Measurements from ENCODE around the gene AUTS2. TPM values are rescaled to one million over a fixed set of nuclear protein-coding genes. Genes with fewer than 3 reads are reported as not detected.

Gene AUTS2
- polyA plus RNA-seq (ENCODE audit: insufficient read length) = 80.7 TPM

DNA sequence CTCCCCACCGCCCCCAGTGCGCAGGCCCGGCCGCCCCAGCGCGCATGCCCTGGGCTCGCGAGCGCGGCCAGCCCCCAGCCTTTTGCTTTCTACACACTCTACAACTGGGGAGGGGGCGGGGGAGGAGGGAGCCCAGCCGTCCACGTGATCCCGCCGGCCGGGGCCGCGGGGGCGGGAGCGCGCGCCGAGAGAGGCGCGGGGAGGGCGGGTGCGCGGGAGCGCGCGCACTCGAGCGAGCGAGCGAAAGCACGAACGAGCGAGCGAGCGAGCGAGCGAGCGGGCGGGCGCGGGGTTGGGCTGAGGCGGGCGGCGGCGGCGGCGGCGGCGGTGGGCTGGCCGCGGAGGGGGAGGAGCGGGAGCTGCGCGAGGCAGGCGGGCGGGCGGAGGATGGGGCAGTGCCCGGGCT, at the start of gene AUTS2:
Gene AUTS2 (plus strand): TSS at position 395 of the 406 bp plus-strand sequence. CDS start 1,179 bp downstream, outside the sequence.
- peak; percentile 91 for DNase-seq (ENCODE audit: low read depth)

DNA sequence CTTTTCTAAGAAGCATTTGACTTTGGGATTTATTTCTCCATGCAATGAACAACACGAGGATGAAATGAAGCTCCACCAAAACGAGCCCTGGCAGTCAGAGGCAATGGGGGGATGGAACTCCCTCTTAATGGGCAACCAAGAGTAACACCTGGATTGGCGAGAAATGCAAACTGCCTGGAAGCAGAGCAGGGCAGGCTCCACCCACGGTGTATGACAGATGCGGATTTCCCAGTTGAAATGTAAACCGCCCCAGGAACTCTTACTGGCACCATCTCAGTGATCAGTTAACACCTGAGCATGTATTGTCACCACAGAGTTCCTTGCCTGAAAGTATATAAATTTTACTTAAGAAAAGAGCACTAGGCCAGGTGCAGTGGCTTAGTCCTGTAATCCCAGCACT, 47.3 kb upstream of the AUTS2 start:
- no peak for DNase-seq (ENCODE audit: low read depth)

DNA sequence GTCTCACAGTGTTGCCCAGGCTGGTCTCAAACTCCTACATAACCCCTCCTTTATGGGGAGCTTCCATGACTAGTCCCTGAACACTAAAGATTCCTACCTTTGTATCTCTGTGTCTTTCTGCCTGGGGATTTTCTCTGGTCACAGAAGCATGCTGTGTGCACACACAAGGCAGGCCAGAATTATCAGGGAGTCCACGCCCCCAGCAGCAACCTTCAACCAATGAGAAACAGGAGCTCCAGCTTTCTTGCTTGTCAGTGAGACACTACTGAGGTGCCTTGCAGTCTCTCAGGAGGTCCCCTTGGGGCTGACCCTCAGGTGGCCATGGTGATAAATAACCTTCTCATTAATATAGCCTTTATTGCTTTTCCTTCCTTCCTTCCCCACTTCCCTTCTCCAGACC, 45.1 kb upstream of the AUTS2 start:
- DNase-seq (ENCODE audit: low read depth) = no peak

DNA sequence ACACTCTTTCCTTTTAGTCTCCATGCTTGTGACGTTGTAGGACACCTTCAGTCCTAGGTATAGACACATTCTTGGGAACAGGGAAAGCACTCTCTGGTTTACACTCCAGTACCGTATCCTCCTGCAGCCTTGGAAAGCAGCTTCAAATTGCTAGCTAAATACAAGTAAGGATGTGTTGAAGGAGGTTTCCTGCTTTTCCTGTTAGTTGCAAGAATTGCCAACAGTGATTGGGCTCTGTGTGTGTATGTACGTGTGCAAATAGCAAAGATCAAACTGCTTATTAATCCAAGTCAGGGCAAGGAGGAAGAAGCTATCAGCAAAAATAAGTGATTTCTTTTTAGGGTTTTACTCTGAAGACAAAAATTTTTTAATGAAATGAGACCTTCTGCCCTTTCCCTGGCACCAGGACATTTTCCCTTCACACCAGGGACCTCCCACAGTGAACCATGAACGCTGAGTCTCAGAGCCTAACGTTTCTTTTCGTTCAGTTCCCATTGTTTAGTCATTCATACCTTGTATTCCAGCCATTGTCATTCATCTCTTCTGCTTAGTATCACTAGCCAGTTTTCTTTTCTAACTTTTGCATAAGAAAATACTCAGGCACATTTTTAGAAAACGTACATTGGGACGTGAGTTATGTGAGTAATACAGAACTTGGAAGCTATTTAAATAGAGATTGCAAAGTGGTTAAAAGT, 36.9 kb upstream of the AUTS2 start:
- no peak for DNase-seq (ENCODE audit: low read depth)

DNA sequence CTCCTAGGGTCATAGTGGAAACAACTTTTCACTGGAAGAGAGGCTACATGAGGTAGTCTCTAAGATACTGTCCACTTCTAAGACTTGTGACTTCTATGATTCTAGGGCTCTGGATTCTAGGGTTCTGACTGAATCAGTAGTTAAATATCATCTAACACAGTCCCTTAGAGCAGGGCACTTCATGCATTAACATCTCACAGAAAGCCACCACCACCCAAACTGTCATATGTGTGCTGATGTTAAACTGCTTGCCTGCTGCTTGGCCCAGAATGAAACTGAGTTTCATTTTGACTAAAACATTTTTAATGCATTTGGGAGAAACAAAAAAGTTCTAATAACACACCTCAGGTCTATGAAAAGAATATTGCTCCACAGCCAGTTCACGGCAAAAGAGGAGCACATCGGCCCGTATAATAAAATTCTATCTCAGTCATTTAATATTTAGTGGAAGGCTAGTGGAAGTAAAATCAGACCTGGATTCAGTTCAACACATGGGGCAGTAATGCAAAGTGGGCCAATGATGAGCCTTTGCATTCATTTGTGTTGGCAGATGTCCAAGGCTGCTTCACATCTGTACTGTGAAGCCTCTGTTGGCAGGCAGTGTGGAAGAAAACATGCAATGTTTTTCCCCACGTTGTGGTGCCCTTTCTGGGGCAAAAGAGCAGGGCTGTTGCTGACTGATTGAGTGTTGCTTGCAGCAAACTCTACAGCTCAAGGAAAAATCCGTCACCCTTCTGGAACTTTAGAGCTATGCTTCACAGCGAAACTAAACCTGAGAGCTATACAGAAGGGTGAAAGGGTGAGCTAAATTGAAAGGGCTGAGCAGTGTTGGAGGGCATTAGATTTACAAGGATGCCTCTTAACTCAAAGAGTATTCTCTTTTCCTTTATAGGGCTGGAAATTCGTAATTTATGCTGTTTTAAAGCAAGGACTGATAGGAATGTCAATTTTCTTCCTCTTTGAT, 33.5 kb upstream of the AUTS2 start:
- peak; percentile 45 for DNase-seq (ENCODE audit: low read depth)

DNA sequence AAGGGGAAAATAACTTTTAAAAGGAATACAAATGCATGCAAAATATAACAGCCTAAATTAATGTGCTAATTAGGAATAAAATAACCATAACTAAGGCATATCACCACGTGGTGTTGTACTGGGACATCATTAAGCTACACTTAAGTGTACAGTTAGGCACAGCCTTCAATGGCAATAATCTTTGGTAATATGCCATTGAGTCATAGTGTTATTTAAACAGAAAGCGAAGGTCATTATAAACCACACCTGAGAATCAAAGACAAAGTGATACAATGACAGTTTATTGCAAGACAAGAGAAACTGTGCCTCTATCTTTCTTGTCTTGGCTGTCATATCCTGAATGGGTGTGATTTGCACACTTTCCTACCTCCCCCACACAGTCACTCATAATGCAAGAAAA, 30.5 kb upstream of the AUTS2 start:
- no peak for DNase-seq (ENCODE audit: low read depth)

DNA sequence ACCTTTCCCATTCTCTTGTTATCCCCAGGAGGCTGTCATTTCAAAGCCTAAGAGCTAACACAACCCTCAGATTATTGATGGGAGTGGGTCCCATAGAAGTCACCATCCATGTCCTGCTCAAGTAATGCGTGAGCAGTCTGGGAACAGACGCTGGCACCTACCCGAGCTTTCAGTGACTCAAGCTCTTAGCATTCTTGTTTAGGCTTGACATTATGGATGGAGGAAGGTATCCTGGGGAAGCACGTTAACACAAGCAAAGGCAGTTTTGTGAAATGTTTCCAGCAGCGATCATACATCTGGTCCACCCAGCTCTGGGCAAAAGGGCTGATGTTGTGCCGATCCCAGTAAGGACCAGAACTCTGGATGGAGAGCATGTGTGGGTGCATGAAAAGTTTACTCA, 30.0 kb upstream of the AUTS2 start:
- no peak for DNase-seq (ENCODE audit: low read depth)

DNA sequence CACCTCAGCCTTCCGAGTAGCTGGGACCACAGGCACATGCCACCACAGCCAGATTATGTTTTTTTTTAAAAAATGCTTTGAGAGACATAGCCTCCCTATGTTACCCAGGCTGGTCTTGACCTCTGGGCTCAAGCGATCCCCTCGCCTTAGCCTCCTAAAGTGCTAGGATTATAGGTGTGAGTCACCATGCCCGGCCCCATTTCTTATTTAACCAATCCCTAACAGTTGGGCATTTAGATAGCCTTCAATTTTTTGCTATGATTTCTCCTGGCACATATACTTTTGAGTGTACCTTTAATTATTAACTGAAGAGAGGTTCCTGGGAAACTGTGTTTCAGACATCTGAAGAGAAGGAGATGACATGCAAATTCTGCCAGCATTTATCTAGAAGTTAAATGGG, 22.6 kb upstream of the AUTS2 start:
- DNase-seq (ENCODE audit: low read depth) = no peak

DNA sequence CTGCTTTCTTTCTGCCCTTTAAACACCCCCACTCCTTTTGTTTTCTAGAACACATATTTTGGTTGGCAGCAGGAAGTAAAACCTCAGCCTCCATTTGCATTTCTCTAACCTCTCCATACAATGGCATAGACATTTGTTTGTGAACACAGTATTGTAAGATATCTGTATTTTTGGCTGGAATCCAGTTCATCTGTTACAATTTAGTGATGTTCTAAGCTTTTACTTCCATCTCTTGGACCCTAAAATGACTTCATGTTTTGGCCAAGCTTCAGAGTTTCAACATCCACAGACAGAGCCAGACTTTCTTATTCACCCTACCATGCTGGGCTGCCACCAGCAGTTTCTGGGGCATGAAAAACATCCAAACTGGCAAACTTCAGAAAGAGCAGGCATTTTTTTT, 21.1 kb upstream of the AUTS2 start:
- DNase-seq (ENCODE audit: low read depth) = no peak

DNA sequence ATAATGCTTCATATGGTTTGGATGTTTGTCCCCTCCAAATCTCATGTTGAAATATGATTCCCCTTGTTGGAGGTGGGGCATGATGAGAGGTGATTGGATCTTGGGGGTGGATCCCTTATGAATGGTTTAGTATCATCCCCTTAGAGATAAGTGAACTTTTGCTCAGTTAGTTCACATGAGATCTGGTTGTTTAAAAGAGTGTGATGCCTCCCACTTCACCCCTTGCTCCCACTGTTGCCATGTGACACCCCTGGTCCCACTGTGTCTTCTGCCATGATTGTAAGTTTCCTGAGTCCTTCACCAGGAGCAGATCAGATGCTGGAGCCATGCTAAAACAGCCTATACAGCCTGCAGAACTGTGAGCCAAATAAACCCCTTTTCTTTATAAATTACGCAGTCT, 13.1 kb upstream of the AUTS2 start:
- DNase-seq (ENCODE audit: low read depth) = no peak

DNA sequence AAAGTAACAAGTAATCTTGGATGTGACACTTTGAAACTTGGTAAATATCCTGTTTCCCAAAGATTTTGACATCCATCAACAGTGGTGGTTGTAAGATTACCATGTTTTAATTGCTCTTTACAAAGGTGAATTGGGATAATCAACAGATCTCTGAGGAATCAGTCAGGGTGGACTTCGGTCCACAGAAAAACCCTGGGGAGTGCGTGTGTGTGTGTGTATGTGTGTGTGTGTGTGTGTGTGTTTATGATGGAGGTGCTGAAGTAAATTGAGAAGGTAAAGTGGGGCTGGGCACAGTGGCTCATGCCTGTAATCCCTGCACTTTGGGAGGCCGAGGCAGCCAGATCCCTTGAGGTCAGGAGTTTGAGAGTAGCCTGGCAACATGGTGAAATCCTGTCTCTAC, 12.0 kb upstream of the AUTS2 start:
- DNase-seq (ENCODE audit: low read depth) = no peak

DNA sequence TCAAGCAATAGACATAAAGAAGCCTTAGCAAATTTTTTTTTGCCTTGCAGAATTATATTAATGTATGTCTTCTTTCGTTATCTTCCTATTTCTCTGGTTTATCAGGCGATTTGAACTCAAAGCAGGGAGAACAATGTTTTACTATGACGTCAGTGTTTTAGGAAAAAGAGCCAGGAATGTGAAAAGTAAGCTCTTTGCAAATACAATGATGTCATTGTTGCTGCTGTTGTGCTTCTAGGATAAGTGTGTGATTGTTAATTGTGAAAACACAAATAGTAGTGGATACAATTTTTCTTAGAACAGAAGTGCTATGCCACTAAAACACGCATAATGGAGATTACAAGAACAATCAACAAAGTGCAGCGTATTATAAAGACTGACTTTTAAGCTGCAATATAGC, 9.5 kb upstream of the AUTS2 start:
- DNase-seq (ENCODE audit: low read depth) = no peak

DNA sequence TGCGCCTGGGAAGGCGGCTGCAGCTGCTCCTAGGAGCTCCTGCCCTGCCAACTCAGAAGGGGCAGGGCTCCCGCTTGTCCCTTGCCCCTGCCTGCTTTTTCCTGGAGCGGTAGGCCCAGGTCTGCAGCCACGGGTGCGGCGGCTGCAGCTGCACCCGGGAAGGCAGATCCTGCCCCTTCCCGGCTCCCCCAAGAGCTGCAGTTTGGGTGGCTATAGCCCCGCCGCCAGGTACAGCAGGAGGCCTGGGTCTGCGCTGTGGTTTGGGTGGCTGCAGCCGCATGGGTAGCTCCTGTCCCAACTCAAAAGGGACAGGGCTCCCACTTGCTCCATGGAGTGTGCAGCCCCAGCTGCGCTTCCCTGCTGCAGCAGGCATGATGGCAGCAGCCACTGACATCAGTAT, 6.5 kb upstream of the AUTS2 start:
- no peak for DNase-seq (ENCODE audit: low read depth)

DNA sequence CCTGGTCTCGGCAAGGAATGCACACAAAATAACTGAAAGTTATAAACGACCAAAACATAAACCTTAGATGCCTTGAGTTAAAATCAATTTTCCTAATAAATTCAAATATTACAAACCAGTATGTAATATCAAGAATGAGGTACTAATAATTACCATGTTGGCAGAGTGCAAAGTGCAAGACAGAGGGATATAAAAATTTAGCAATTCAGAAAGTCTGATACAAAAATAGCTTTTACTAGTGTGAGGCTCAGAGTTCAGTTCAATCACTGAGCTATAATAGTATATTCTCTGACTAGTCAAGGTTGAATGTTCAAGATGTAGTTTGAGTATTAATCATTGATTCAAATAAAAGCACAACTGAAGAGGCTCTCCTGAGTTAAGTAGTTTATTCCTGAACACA, 4.8 kb upstream of the AUTS2 start:
- no peak for DNase-seq (ENCODE audit: low read depth)

DNA sequence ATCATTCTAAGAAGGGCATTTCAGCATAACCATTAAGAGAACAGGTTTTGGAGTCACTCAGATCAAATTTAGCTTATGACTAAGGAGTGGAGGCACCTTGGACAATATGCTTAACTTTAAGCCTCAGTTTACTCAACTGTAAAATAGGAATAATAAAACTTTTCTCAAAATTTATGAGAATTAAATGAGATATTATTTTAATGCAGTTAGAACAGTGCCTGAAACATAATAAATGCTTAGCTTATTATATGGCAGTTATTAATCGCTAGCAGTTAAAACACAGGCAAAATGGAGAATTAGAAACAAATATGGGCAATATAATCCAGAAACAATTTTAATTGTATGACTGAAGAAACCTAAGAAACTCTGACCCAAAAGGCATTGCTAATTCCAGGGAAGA, 2.9 kb upstream of the AUTS2 start:
- DNase-seq (ENCODE audit: low read depth) = no peak

DNA sequence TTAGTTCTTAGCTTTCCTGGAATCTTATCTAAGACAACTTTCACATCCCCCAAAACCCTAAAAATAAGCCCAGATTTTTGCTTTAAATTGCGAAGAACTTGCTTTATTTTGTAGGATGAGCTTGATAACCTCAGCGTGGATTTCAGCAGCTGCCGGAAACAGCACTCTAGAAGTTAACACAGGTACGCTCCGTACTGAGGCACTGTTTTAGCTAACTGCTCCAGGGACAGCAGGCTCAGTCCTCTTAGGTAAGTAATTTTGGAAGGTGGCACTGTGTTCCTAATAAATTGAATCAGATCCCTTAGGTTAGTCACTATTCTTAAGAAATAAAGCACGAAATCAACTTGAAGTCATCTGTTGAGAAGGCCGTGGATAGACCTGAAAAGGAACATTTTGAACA, 2.2 kb upstream of the AUTS2 start:
- DNase-seq (ENCODE audit: low read depth) = no peak

DNA sequence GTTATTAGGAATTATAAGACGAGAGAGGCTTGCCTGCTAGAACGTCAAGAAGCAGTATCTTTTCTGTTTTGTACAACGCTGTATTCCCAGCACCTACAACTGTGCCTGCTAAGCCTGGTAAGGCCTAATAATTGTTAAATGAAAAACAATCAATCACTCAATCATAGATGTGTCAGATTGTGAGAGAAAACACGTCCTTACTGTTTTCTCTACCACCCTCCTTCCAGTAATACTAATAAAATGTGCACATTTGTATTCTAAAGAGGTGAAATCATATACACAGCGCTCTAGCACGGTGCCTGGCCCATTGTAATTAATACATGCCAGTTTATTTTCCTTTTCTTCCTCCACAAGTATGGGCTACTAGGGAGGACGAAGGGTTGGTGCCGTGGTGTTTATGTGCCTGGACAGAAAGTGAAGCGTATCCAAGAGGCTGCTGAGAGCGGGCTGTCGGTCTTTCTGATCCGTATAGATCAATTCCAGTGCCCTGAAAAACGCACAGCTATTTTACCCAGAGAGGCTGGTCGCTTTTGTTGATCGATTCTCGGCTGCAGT, 1.5 kb upstream of the AUTS2 start:
- no peak for DNase-seq (ENCODE audit: low read depth)

DNA sequence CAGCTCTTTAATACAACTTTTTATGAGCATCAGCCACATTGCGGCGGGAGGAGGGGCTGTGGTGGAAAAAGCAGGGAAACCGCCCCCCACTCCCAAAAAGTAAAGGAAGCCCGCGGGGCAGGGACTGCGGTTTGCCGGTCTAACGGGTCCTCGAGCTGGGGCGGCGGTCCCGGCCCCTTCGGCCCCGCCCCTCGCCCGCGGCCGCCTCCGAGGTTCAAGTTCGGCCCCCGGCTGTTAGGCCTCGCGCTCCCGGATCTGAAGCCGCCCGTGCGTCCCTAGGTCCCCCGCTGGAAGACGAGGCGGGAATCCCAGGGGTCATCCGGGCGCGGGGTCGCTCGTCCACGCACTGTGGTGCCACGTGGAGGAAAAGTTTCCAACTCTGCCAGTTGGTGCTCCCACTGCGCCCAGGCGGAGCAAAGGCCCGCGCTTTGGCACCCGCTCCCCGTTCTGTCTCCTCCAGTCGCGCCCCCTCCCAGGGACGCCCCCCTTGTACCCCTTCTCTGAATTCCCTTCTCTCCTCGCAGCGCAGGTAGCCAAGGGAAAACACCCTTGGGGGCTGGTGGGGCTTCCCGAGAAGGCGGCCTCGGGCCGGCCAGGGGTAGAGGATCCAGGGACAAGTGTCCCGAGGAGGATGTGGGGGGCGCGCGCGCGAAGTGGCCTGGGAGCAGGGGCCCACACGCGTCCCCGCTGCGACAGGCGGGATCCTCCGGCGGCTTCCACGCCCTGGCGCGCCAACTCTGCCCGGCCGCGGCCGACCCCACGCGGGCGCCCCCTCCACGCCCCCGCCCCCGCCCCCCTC, 798 bp upstream of the AUTS2 start:
- DNase-seq (ENCODE audit: low read depth) = no peak

DNA sequence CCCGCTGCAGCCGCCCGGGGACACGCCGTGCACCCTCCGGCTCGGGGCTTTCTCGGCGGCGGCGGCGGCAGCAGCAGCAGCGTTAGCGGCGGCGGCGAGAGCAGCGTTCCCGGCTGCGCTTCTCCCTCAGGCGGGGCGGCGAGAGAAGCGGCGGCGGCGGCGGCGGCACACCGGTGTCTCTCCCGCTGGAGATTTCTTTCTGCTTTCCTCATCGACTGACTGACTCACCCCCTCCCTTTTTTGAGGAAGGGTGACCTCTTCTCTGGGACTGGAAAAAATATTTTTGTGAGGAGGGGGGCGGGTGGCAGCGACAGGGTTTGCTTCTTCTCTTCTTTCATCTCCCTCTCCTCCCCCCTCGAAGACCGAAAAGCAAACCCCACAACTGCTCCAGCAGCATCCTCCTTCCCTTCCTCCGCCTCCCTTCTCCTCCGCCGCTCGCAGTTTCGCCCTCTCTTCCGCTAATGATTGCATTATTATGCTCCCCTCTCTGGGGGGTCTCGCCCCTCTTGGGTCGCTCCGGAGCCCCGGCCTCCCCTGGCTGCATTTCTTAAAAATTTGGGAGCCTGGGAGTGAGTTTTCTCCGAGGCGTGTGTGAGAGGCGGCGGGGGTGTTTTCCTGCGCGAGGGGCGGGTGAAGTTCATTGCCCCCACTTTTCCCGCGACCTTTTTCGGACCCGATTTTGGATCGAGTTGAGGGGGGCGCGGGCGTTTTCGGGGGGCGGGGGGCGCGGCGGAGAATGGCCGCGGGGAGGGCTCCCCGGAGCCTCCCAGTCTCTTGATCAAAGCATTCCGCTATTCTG, 411 bp downstream of the AUTS2 start:
- DNase-seq (ENCODE audit: low read depth) = no peak

DNA sequence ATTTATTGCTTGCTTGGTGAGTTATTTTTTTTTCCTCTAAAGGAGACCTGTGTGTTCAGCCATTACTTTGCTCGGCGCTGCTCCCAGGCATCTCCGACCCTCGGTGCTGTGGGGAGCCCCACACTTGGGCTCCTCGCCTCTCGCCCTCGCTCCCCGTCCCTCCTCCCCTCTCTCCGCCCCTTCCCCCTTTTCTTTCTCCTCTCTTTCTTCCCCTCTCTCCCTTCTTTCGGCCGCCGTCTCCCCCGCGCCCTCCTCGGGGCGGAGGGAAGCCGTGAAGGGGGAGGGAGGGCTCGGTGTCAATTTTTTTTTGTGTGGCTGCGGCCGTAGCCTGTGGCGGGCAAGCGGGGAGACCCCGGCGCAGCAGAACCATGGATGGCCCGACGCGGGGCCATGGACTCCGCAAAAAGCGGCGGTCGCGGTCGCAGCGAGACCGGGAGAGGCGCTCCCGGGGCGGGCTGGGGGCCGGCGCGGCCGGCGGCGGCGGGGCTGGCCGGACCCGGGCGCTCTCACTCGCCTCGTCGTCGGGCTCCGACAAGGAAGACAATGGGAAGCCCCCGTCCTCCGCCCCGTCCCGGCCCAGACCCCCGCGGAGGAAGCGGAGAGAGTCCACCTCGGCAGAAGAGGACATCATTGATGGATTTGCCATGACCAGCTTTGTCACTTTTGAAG, 1.1 kb downstream of the AUTS2 start:
- no peak for DNase-seq (ENCODE audit: low read depth)

Measured in forelimb muscle (tissue), 1 donor.